ENCODE results near the gene SVIL. TPM values are rescaled to one million over a fixed set of nuclear protein-coding genes. Genes with fewer than 3 reads are reported as not detected.

The SVIL gene
- total RNA-seq, 1 experiment from 2014 or later = 15.3 TPM

DNA sequence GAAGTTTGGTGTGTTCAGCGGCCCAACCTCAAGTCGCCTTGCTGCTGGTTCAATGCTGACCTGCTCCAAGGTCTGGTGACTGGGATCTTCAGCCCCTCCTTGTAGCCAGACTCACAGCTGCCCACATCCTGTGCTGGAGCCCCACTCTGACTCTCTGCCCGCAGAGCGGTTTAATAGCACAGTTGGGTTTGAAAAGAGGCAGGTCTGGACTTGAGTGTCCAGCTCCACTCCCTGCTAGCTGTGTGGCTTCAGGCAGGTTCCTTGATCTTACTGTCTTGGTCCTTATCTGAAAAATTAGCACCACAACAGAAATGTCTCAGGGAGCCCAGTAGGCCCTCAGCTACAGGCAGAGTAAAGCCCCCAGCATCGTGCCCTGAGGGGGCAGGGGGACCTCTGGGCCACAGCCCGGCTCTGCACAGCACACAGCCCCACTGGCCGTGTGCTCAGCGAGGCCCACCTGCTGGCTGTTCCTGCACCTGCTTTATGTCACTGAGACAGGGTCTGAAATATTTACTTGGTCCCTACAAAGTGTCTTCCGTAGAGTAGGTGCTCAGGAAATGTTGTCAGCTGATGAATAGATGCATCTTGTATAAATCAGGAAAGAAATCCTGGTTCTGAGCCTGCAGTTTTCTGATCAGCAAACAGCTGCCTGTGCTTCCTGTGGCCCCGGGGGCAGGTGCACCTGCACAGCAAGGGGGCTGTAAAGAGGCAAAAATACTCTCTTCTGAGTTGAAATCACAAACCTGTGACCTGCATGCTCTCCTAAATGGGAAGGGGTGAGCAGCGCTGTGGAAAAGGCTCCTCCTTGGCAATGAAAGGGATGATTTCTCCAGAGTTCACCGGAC, 155.5 kb downstream of the SVIL start:
- no peak overlapping the region for H3K4me2 ChIP-seq (ENCODE audit: insufficient read depth, insufficient read length, low read length)
- H3K4me3 Mint-ChIP-seq = no peak overlapping the region
- 0 out of 2 replicates have a peak overlapping the region, but pooled peaks have one; percentile 61 for H3K14ac ChIP-seq (ENCODE audit: insufficient read depth, low read length)

More for the DNA sequence above, 155.5 kb downstream of the SVIL start:
- Histone ChIP-seq H4K91ac (ENCODE audit: insufficient read length, low read depth, low read length) (no peak overlapping the region), H3K79me2 (ENCODE audit: insufficient read depth, low read length) (no peaks in the 10 kb centered on the region), H3K4me1 (ENCODE audit: insufficient read depth, low read length) (peaks cover 3% of the 10 kb centered on the region; the same call in 1 of the 2 replicates), H3K27me3 (ENCODE audit: insufficient read depth, low read length) (no peaks in the 10 kb centered on the region), H3K18ac (ENCODE audit: insufficient read length, low read depth, low read length) (no peak overlapping the region), H3K23ac (ENCODE audit: insufficient read length, low read depth, low read length) (no peak overlapping the region), H4K5ac (ENCODE audit: insufficient read length, low read depth, low read length) (no peak overlapping the region), H2BK120ac (ENCODE audit: low read depth, low read length, poor library complexity, severe bottlenecking) (no peak overlapping the region), H2BK5ac (ENCODE audit: insufficient read length, low read length) (no peak overlapping the region), H2AK5ac (ENCODE audit: insufficient read length, low read length) (no peak overlapping the region), H3K56ac (ENCODE audit: insufficient read length, low read depth, low read length) (no peak overlapping the region), H3K23me2 (ENCODE audit: insufficient read length, low read depth, low read length, poor library complexity, severe bottlenecking) (no peaks in the 10 kb centered on the region), H3K4ac (ENCODE audit: low read depth, low read length) (no peak overlapping the region), H2AFZ (ENCODE audit: low read length) (no peak overlapping the region), H3T11ph (ENCODE audit: low read length) (no peak overlapping the region), H2BK12ac (ENCODE audit: insufficient read length, low read depth, low read length) (no peak overlapping the region), H3K27ac (ENCODE audit: insufficient read length, low read depth, low read length) (no peak overlapping the region), H3K79me1 (ENCODE audit: insufficient read depth, low read depth, low read length, poor library complexity, severe bottlenecking) (no peaks in the 10 kb centered on the region), H3K9ac (ENCODE audit: extremely low read depth, insufficient read length, low read length) (no peak overlapping the region), H2BK15ac (ENCODE audit: low read depth, low read length) (no peak overlapping the region), H4K20me1 (ENCODE audit: control insufficient read depth, insufficient read depth, insufficient read length) (no peaks in the 10 kb centered on the region), H4K8ac (replicated peaks; ENCODE audit: insufficient read length, low read depth, low read length) (no peak overlapping the region), H3K9me3 (ENCODE audit: control insufficient read depth, low read depth, low read length) (no peaks in the 10 kb centered on the region), H2BK20ac (ENCODE audit: low read depth, low read length, poor library complexity, severe bottlenecking) (no peak overlapping the region)
- DNase-seq = no peak
- peaks cover 0 to 22% (median 6%) of the 10 kb centered on the region in 3 experiments; a peak in 3 of 7 replicates for H3K36me3 Mint-ChIP-seq (ENCODE audit: insufficient read depth in 1 of 3, low read depth in 3 of 3)
- peak overlapping the region in 2 of 3 experiments; percentile 44 to 77; a peak in 3 of 7 replicates for H3K27ac Mint-ChIP-seq
- H3K4me1 Mint-ChIP-seq = peaks cover 17 to 18% of the 10 kb centered on the region in 2 experiments
- WGBS (ENCODE audit: extremely low coverage, insufficient read length, low lambda C conversion rate) = no CpG with 5 or more reads among the region's 12 CpGs
- H3K27me3 Mint-ChIP-seq (ENCODE audit: low read depth) = no peaks in the 10 kb centered on the region
- H3K9me3 Mint-ChIP-seq = no peaks in the 10 kb centered on the region
- TF ChIP-seq, protein P1, sequence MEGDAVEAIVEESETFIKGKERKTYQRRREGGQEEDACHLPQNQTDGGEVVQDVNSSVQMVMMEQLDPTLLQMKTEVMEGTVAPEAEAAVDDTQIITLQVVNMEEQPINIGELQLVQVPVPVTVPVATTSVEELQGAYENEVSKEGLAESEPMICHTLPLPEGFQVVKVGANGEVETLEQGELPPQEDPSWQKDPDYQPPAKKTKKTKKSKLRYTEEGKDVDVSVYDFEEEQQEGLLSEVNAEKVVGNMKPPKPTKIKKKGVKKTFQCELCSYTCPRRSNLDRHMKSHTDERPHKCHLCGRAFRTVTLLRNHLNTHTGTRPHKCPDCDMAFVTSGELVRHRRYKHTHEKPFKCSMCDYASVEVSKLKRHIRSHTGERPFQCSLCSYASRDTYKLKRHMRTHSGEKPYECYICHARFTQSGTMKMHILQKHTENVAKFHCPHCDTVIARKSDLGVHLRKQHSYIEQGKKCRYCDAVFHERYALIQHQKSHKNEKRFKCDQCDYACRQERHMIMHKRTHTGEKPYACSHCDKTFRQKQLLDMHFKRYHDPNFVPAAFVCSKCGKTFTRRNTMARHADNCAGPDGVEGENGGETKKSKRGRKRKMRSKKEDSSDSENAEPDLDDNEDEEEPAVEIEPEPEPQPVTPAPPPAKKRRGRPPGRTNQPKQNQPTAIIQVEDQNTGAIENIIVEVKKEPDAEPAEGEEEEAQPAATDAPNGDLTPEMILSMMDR (conservative IDR thresholded peaks at IDR 0.05) = no peak
